GM23338 (cell line): ENCODE data around the gene INTS13.

Experiments
- CREB1 ChIP-seq: fragments of 250-450 bp; sonication (Bioruptor Pico); IDR thresholded peaks from 2 replicates; pipeline ENCODE4 v1.5.0; 2020; ENCODE audit warnings: low read depth, mild to moderate bottlenecking, moderate library complexity
- CTCF ChIP-seq, 2 experiments: fragments of 200-600 bp in 1 of 2; sonication (generic) in 1 of 2; conservative IDR thresholded peaks; 2 replicates each; pipeline versions ENCODE4 v1.5.1 to v1.6.1; 2016 to 2017; ENCODE audit warnings: antibody characterized with exemption in 2 of 2, low read depth in 2 of 2, mild to moderate bottlenecking in 2 of 2, moderate library complexity in 1 of 2
- EZH2 ChIP-seq: fragments of 200-600 bp; sonication (generic); IDR thresholded peaks from one replicate; pipeline ENCODE4 v1.8.0; 2017; ENCODE audit warnings: antibody characterized with exemption, mild to moderate bottlenecking, low read depth; ENCODE audit not compliant: unreplicated experiment
- EZH2phosphoT487 ChIP-seq: fragments of 200-600 bp; sonication (generic); IDR thresholded peaks from one replicate; pipeline ENCODE4 v1.8.1; 2018; ENCODE audit warnings: antibody characterized with exemption; ENCODE audit not compliant: unreplicated experiment
- JUNB ChIP-seq: IDR thresholded peaks from one replicate; pipeline ENCODE4 v1.6.1; 2016; ENCODE audit warnings: antibody characterized with exemption; ENCODE audit not compliant: unreplicated experiment
- POLR2AphosphoS5 ChIP-seq: IDR thresholded peaks from 2 replicates; pipeline ENCODE4 v1.6.1; 2016; ENCODE audit warnings: antibody characterized with exemption, low read depth
- REST ChIP-seq: IDR thresholded peaks from one replicate; pipeline ENCODE4 v1.6.1; 2018; ENCODE audit warnings: antibody characterized with exemption; ENCODE audit not compliant: unreplicated experiment

DNA sequence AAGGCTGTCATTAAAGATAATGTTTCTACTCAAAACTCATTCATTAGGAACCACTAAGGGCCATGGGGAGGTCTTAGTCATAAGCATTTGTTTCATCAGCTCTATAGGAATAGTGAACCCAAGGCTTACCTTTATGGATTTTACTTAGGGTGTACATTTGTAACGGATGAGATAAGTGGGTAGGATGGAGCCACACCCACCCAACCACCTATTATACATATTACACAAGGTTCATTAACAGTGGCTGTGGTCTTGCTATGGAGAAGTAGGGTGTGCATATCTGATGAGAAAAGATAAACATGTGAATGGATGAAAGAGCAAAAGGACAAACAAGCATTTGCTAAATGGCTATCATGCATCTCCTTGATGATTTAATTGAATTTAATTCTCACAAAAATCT lies 65.2 kb downstream of the INTS13 start:
- TF ChIP-seq CTCF (conservative IDR thresholded peaks at IDR 0.05; ENCODE audit: low read depth in 2 of 2) (no peak), EZH2 (no peak), JUNB (no peak), EZH2phosphoT487 (no peak), POLR2AphosphoS5 (no peak), CREB1 (no peak), REST (no peak)
